ENCODE results near the gene LTB4R.

Gene LTB4R

GRCh38 chr14:24337144-24337823, 26.0 kb downstream of the LTB4R start:
- H3K4me3 ChIP-seq (ENCODE audit: low read depth, low read length) = no peak overlapping the region
- DNase-seq (ENCODE audit: low read depth) = no peak
- TF ChIP-seq CTCF (IDR thresholded peaks at IDR 0.05; ENCODE audit: control insufficient read depth, extremely low read depth, insufficient read depth) = no peak

GRCh38 chr14:24337824-24338175, 26.5 kb downstream of the LTB4R start:
- DNase-seq (ENCODE audit: low read depth) = no peak
- TF ChIP-seq CTCF (IDR thresholded peaks at IDR 0.05; ENCODE audit: control insufficient read depth, extremely low read depth, insufficient read depth) = no peak
- no peak overlapping the region for H3K4me3 ChIP-seq (ENCODE audit: low read depth, low read length)

GRCh38 chr14:24338843-24339242, 27.5 kb downstream of the LTB4R start:
- H3K4me3 ChIP-seq (ENCODE audit: low read depth, low read length) = no peak overlapping the region
- no peak for DNase-seq (ENCODE audit: low read depth)
- TF ChIP-seq CTCF (IDR thresholded peaks at IDR 0.05; ENCODE audit: control insufficient read depth, extremely low read depth, insufficient read depth) = no peak

- no peak within 1 kb of the TSS for H3K4me3 ChIP-seq (ENCODE audit: low read depth, low read length)
- no peak for TF ChIP-seq CTCF (IDR thresholded peaks at IDR 0.05; ENCODE audit: control insufficient read depth, extremely low read depth, insufficient read depth)
- DNase-seq (ENCODE audit: low read depth) = no peak
Measured at GRCh38 chr14:24339284-24340151, 28.2 kb downstream of the LTB4R start, which contains the start of gene RIPK3. RIPK3 (minus strand) TSS chr14:24339991; CDS start chr14:24339826, 165 bp downstream.

GRCh38 chr14:24340606-24341005, 29.3 kb downstream of the LTB4R start:
- TF ChIP-seq CTCF (IDR thresholded peaks at IDR 0.05; ENCODE audit: control insufficient read depth, extremely low read depth, insufficient read depth) = no peak
- no peak overlapping the region for H3K4me3 ChIP-seq (ENCODE audit: low read depth, low read length)
- no peak for DNase-seq (ENCODE audit: low read depth)

GRCh38 chr14:24342889-24343288, 31.6 kb downstream of the LTB4R start:
- no peak for TF ChIP-seq CTCF (IDR thresholded peaks at IDR 0.05; ENCODE audit: control insufficient read depth, extremely low read depth, insufficient read depth)
- DNase-seq (ENCODE audit: low read depth) = no peak
- H3K4me3 ChIP-seq (ENCODE audit: low read depth, low read length) = no peak overlapping the region

Data from LNCaP clone FGC (cell line).